Liver (tissue), 3 donors: ENCODE measurements around the gene TMA16.

Source experiments
- GABPA ChIP-seq, 2 donors: IDR thresholded peaks in 1 of 2; conservative IDR thresholded peaks in 1 of 2; 2 replicates each; pipeline ENCODE4 v1.6.1; 2016; ENCODE audit warnings: antibody characterized with exemption in 2 of 2, mild to moderate bottlenecking in 1 of 2, moderate library complexity in 1 of 2
- RAD21 ChIP-seq, 2 donors: IDR thresholded peaks; 2 replicates each; pipeline ENCODE4 v1.6.1; 2016; ENCODE audit warnings: antibody characterized with exemption in 2 of 2, mild to moderate bottlenecking in 2 of 2
- RXRA ChIP-seq, 2 donors: IDR thresholded peaks; 2 replicates each; pipeline ENCODE4 v1.6.1; 2017 to 2018; ENCODE audit warnings: antibody characterized with exemption in 2 of 2, mild to moderate bottlenecking in 1 of 2
- SP1 ChIP-seq: IDR thresholded peaks from 2 replicates; pipeline ENCODE4 v1.6.1; 2018; ENCODE audit warnings: antibody characterized with exemption, mild to moderate bottlenecking
- YY1 ChIP-seq: IDR thresholded peaks from 2 replicates; pipeline ENCODE4 v1.6.1; 2016; ENCODE audit warnings: antibody characterized with exemption, mild to moderate bottlenecking
- TF ChIP-seq, protein P1 (sequence below): fragments of 150-350 bp; IDR thresholded peaks from 2 replicates; pipeline ENCODE4 v1.5.1; 2017; ENCODE audit warnings: improper control_type of control experiment, low read depth, low read length; ENCODE audit not compliant: missing input control
- donor health status: healthy.
- donor health status: healthy.

DNA sequence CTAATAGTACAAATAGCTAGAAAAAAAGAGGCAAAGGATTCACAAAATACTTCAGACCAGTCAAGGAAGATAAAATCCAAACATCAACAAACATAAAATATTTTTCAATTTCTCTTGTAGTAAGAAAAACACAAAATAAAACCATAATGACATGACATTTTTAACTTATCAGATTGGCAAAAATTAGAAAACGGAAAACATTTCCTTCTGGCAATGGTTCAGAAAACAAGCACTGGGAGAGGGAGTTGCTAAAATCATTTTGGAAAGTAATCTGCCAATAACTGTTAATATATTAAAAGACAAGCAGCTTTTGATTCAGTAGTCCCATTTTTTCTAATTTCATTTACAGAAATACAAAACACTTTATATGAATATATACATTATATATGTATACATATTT, 47.0 kb upstream of the TMA16 start:
- TF ChIP-seq RXRA (IDR thresholded peaks at IDR 0.05) = no peak
- TF ChIP-seq, protein P1, sequence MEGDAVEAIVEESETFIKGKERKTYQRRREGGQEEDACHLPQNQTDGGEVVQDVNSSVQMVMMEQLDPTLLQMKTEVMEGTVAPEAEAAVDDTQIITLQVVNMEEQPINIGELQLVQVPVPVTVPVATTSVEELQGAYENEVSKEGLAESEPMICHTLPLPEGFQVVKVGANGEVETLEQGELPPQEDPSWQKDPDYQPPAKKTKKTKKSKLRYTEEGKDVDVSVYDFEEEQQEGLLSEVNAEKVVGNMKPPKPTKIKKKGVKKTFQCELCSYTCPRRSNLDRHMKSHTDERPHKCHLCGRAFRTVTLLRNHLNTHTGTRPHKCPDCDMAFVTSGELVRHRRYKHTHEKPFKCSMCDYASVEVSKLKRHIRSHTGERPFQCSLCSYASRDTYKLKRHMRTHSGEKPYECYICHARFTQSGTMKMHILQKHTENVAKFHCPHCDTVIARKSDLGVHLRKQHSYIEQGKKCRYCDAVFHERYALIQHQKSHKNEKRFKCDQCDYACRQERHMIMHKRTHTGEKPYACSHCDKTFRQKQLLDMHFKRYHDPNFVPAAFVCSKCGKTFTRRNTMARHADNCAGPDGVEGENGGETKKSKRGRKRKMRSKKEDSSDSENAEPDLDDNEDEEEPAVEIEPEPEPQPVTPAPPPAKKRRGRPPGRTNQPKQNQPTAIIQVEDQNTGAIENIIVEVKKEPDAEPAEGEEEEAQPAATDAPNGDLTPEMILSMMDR = no peak
- TF ChIP-seq GABPA (IDR thresholded peaks at IDR 0.05 in 1 of 2, conservative IDR thresholded peaks at IDR 0.05 in 1 of 2) = no peak
- TF ChIP-seq SP1 = no peak
- TF ChIP-seq RAD21 (IDR thresholded peaks at IDR 0.05) = no peak
- no peak for TF ChIP-seq YY1
